GM18951 (cell line): Measurements from ENCODE around the gene TIGD7.

Experiments used
- POLR2A ChIP-seq: IDR thresholded peaks from 4 replicates; pipeline ENCODE4 v1.6.1; 2011; ENCODE audit warnings: mild to moderate bottlenecking; ENCODE audit not compliant: insufficient read length, insufficient read depth; ENCODE audit errors: extremely low read depth
- in situ Hi-C: fragments of 300-500 bp; cut with MboI; formaldehyde crosslinking; loops from one replicate; pipeline ENCODE4 v1.12.0; 2022; ENCODE audit warnings: low sequenced_read_pairs, mixed read lengths, inconsistent platforms; ENCODE audit not compliant: unreplicated experiment

Gene TIGD7

GRCh38 chr16:3266873-3267537 lies 38.2 kb downstream of the TIGD7 start:
- no peak for TF ChIP-seq POLR2A
- in situ Hi-C loops, result no loop called here

GRCh38 chr16:3264137-3265036 lies 40.8 kb downstream of the TIGD7 start:
- in situ Hi-C loops, result no loop called here
- peak; percentile 85 for TF ChIP-seq POLR2A

GRCh38 chr16:3262517-3262916 lies 42.7 kb downstream of the TIGD7 start:
- TF ChIP-seq POLR2A, result no peak
- in situ Hi-C loops, result no loop called here

- in situ Hi-C loops, result no loop called here
- TF ChIP-seq POLR2A, result no peak
These were observed 45.4 kb downstream of the TIGD7 start for GRCh38 chr16:3259836-3260235.

- in situ Hi-C loops, result no loop called here
- TF ChIP-seq POLR2A, result no peak
These were observed 48.3 kb downstream of the TIGD7 start for GRCh38 chr16:3256866-3257465.

GRCh38 chr16:3256146-3256865 lies 48.9 kb downstream of the TIGD7 start, which contains the start of gene MEFV:
TSS of gene MEFV (minus strand) at chr16:3256633. CDS start at chr16:3256587, 46 bp downstream.
- TF ChIP-seq POLR2A, result no peak
- in situ Hi-C loops, result no loop called here

GRCh38 chr16:3254309-3254708 lies 50.9 kb downstream of the TIGD7 start:
- in situ Hi-C loops, result no loop called here
- no peak for TF ChIP-seq POLR2A

GRCh38 chr16:3252967-3253366 lies 52.3 kb downstream of the TIGD7 start:
- no peak for TF ChIP-seq POLR2A
- in situ Hi-C loops, result no loop called here

- in situ Hi-C loops, result no loop called here
- TF ChIP-seq POLR2A, result no peak
These were observed 55.8 kb downstream of the TIGD7 start for GRCh38 chr16:3249451-3249850.

- in situ Hi-C loops, result no loop called here
- no peak for TF ChIP-seq POLR2A
These were observed 56.2 kb downstream of the TIGD7 start for GRCh38 chr16:3249020-3249419.
